Karpas-422 (cell line): ENCODE results near the gene PCYT1B. TPM values are rescaled to one million over a fixed set of nuclear protein-coding genes. Genes with fewer than 3 reads are reported as not detected.

ENCODE experiments used
- DNase-seq: peaks from one replicate; pipeline ENCODE4 v3.0.0-alpha.2; 2015
- H2AFZ ChIP-seq: fragments of 200-600 bp; sonication (generic); 2 replicates; pipeline ENCODE4 v1.6.1; 2014; ENCODE audit warnings: antibody characterized with exemption, low read length, mixed read lengths
- H3K27ac ChIP-seq: fragments of 200-600 bp; sonication (generic); 2 replicates; pipeline ENCODE4 v1.5.1; 2014; ENCODE audit warnings: mild to moderate bottlenecking, low read length, moderate library complexity
- H3K27me3 ChIP-seq: fragments of 200-600 bp; sonication (generic); 2 replicates; pipeline ENCODE4 v1.6.1; 2014; ENCODE audit warnings: low read length, mixed read lengths
- H3K36me3 ChIP-seq: fragments of 200-600 bp; sonication (generic); 2 replicates; pipeline ENCODE4 v1.6.1; 2014; ENCODE audit warnings: low read length, mixed read lengths; ENCODE audit not compliant: insufficient read depth
- H3K4me1 ChIP-seq: fragments of 200-600 bp; sonication (generic); 2 replicates; pipeline ENCODE4 v1.6.1; 2014; ENCODE audit warnings: mild to moderate bottlenecking, low read length, mixed read lengths
- H3K4me2 ChIP-seq: fragments of 200-600 bp; sonication (generic); 2 replicates; pipeline ENCODE4 v1.6.1; 2014; ENCODE audit warnings: low read length, low read depth, mild to moderate bottlenecking; ENCODE audit not compliant: poor library complexity, severe bottlenecking
- H3K4me3 ChIP-seq: fragments of 200-600 bp; sonication (generic); 2 replicates; pipeline ENCODE4 v1.5.1; 2014; ENCODE audit warnings: mild to moderate bottlenecking, antibody characterized with exemption, low read length, mixed read lengths
- H3K79me2 ChIP-seq: fragments of 200-600 bp; sonication (generic); 2 replicates; pipeline ENCODE4 v1.6.1; 2014; ENCODE audit warnings: mild to moderate bottlenecking, low read length, mixed read lengths
- H3K9ac ChIP-seq: fragments of 200-600 bp; sonication (generic); 2 replicates; pipeline ENCODE4 v1.6.0; 2014; ENCODE audit warnings: low read length
- H3K9me2 ChIP-seq: fragments of 200-600 bp; sonication (generic), shearing (Covaris generic); replicated peaks from 2 replicates; pipeline ENCODE4 v1.6.0; 2014; ENCODE audit warnings: mild to moderate bottlenecking, low read length, moderate library complexity; ENCODE audit not compliant: insufficient read depth
- H3K9me3 ChIP-seq: fragments of 300-700, 200-600 bp; sonication (generic); 2 replicates; pipeline ENCODE4 v1.6.1; 2014; ENCODE audit warnings: low read length, mixed read lengths
- H4K20me1 ChIP-seq: fragments of 200-600 bp; sonication (generic); 2 replicates; pipeline ENCODE4 v1.6.1; 2014; ENCODE audit warnings: mild to moderate bottlenecking, antibody characterized with exemption, low read length, low read depth; ENCODE audit not compliant: insufficient read depth
- small RNA-seq: library from RNA; depleted of rRNA; stranded (forward); fragments of <200 nt; gene quantifications from one replicate; pipeline ENCODE3, GENCODE V24; 2014
- total RNA-seq: library from RNA; depleted of rRNA; stranded (reverse); fragments of >200 nt; shearing (Covaris generic); gene quantifications from 2 replicates; pipeline ENCODE4 v1.2.3, GENCODE V29; 2014; ENCODE audit warnings: low replicate concordance; rRNA removed

PCYT1B gene
- total RNA-seq, 1 experiment from 2014 or later = 0.04 TPM

GRCh38 chrX:24513416-24513815, 133.7 kb downstream of the PCYT1B start:
- Histone ChIP-seq H3K4me3 (no peak overlapping the region), H3K27me3 (no peaks in the 10 kb centered on the region), H3K4me2 (no peak overlapping the region), H3K27ac (no peak overlapping the region), H4K20me1 (no peaks in the 10 kb centered on the region), H3K9ac (no peak overlapping the region), H3K79me2 (no peaks in the 10 kb centered on the region), H3K36me3 (no peaks in the 10 kb centered on the region), H2AFZ (no peak overlapping the region), H3K9me3 (no peaks in the 10 kb centered on the region), H3K4me1 (no peaks in the 10 kb centered on the region), H3K9me2 (no peaks in the 10 kb centered on the region)
- DNase-seq = no peak

DNA sequence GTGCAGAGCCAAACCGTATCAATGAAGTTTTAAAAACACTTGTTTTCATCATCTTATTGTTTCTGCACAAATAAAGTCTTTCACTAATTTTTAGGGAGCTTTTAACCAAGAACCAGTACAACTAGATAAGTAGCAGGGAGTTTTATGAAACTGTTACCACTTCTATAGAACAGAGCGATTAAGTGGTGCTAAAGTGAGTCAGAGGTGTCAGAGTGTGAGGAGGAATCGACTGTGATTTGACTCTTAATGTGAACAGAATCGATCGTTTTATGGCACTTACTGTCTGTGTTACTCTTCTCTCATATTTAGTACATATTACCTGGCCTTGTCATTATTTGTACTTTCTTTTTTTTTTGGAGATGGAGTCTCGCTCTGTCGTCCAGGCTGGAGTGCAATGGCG, 138.8 kb downstream of the PCYT1B start:
- no peaks in the 10 kb centered on the region for H4K20me1 ChIP-seq
- H3K36me3 ChIP-seq = no peaks in the 10 kb centered on the region
- H3K27me3 ChIP-seq = no peaks in the 10 kb centered on the region
- H3K9ac ChIP-seq = no peak overlapping the region
- H3K9me2 ChIP-seq = no peaks in the 10 kb centered on the region
- no peak overlapping the region for H3K4me2 ChIP-seq
- no peak overlapping the region for H3K27ac ChIP-seq
- DNase-seq = no peak
- H3K4me3 ChIP-seq = no peak overlapping the region
- no peak overlapping the region for H2AFZ ChIP-seq
- no peaks in the 10 kb centered on the region for H3K9me3 ChIP-seq
- H3K4me1 ChIP-seq = no peaks in the 10 kb centered on the region
- no peaks in the 10 kb centered on the region for H3K79me2 ChIP-seq

Small RNA genes within 50 kb of the gene (small RNA-seq; reads per million reads assigned to genes)
- not detected for gene SNRPEP9

Other genes starting within 250 kb of the PCYT1B start
- gene PDK3, start 182.1 kb downstream of the PCYT1B start, total RNA-seq = 13.8 and 20.1 TPM in 2 replicates
- gene POLA1, start 46.6 kb upstream of the PCYT1B start, total RNA-seq = 22.4 and 26.7 TPM in 2 replicates